Upper lobe of right lung (tissue), 1 donor: ENCODE data around the gene MBTPS1. TPM values are rescaled to one million over a fixed set of nuclear protein-coding genes. Genes with fewer than 3 reads are reported as not detected.
A peak's percentile ranks its signal among the peaks of the same experiment; 100 is the strongest.

Experiments used
- ATAC-seq: fragments of 200-7000 bp; cut with Tn5 transposase; one replicate; pipeline ENCODE4 v1.9.1; 2020; ENCODE audit warnings: mild to moderate bottlenecking, moderate library complexity
- DNase-seq: peaks from one replicate; pipeline ENCODE4 v3.0.0-alpha.2; 2020
- H3K27ac ChIP-seq: fragments of 200-600 bp; one replicate; pipeline ENCODE4 v1.8.0; 2022
- H3K27me3 ChIP-seq: fragments of 200-600 bp; one replicate; pipeline ENCODE4 v1.8.0; 2022; ENCODE audit warnings: mild to moderate bottlenecking
- H3K36me3 ChIP-seq: fragments of 200-600 bp; one replicate; pipeline ENCODE4 v1.8.0; 2022
- H3K4me1 ChIP-seq: fragments of 200-600 bp; one replicate; pipeline ENCODE4 v1.8.0; 2022
- H3K4me3 ChIP-seq: fragments of 200-600 bp; one replicate; pipeline ENCODE4 v1.8.0; 2022; ENCODE audit warnings: mild to moderate bottlenecking
- H3K9me3 ChIP-seq: fragments of 200-600 bp; one replicate; pipeline ENCODE4 v1.8.0; 2022
- CTCF ChIP-seq: fragments of 200-600 bp; IDR thresholded peaks from one replicate; pipeline ENCODE4 v1.8.0; 2022; ENCODE audit warnings: antibody characterized with exemption
- intact Hi-C: fragments of 100-400 bp; cut with DNase I; formaldehyde crosslinking; loops from one replicate; pipeline ENCODE4 v1.11.0; 2022
- total RNA-seq: library from RNA; stranded (reverse); fragmentation: NEBNext Ultra II Directional; extraction: Animal tissue kit (Norgen Biotek cat#: 25700); gene quantifications from one replicate; pipeline ENCODE4 v1.2.1, GENCODE V29; 2021
- donor health status: DM: no; HTN: yes; CAD: no; lungs with severe emphysema.

The MBTPS1 gene
- total RNA-seq, 1 donor from 2014 or later = 97.5 TPM

GRCh38 chr16:84045818-84046470, 70.8 kb downstream of the MBTPS1 start:
- DNase-seq = peak; percentile 54

GRCh38 chr16:84045001-84045817, 71.5 kb downstream of the MBTPS1 start:
- Histone ChIP-seq H3K9me3 (no peaks in the 10 kb centered on the region), H3K4me3 (no peak overlapping the region), H3K27ac (no peak overlapping the region), H3K4me1 (no peaks in the 10 kb centered on the region), H3K36me3 (peaks cover 15% of the 10 kb centered on the region), H3K27me3 (peaks cover 5% of the 10 kb centered on the region)
- no peak for ATAC-seq
- peak; percentile 59 for DNase-seq
- intact Hi-C loops = no loop called here
- TF ChIP-seq CTCF = no peak

More at GRCh38 chr16:84045818-84046470, 70.8 kb downstream of the MBTPS1 start:
- TF ChIP-seq CTCF = no peak
- Histone ChIP-seq H3K4me1 (no peaks in the 10 kb centered on the region), H3K27ac (no peak overlapping the region), H3K4me3 (no peak overlapping the region), H3K36me3 (peaks cover 17% of the 10 kb centered on the region), H3K9me3 (no peaks in the 10 kb centered on the region), H3K27me3 (peaks cover 5% of the 10 kb centered on the region)
- intact Hi-C loops = no loop called here
- no peak for ATAC-seq

GRCh38 chr16:84044118-84044488, 72.6 kb downstream of the MBTPS1 start:
- no peaks in the 10 kb centered on the region for H3K4me1 ChIP-seq
- intact Hi-C loops = no loop called here
- peak; percentile 25 for TF ChIP-seq CTCF
- H3K4me3 ChIP-seq = no peak overlapping the region
- no peak for DNase-seq
- ATAC-seq = no peak
- no peaks in the 10 kb centered on the region for H3K9me3 ChIP-seq
- H3K27me3 ChIP-seq = peaks cover 5% of the 10 kb centered on the region
- no peak overlapping the region for H3K27ac ChIP-seq
- peaks cover 6% of the 10 kb centered on the region for H3K36me3 ChIP-seq

- H3K9me3 ChIP-seq = no peaks in the 10 kb centered on the region
- no peak overlapping the region for H3K4me3 ChIP-seq
- no peaks in the 10 kb centered on the region for H3K4me1 ChIP-seq
- TF ChIP-seq CTCF = no peak
- no peak for ATAC-seq
- no peak overlapping the region for H3K27ac ChIP-seq
- peaks cover under 1% of the 10 kb centered on the region for H3K36me3 ChIP-seq
- DNase-seq = peak; percentile 21
- intact Hi-C loops = no loop called here
- peaks cover 5% of the 10 kb centered on the region for H3K27me3 ChIP-seq
These were observed 73.1 kb downstream of the MBTPS1 start for GRCh38 chr16:84043486-84044117.

- TF ChIP-seq CTCF = no peak
- H3K9me3 ChIP-seq = no peaks in the 10 kb centered on the region
- no peak overlapping the region for H3K4me3 ChIP-seq
- no peak overlapping the region for H3K27ac ChIP-seq
- peaks cover 5% of the 10 kb centered on the region for H3K27me3 ChIP-seq
- H3K36me3 ChIP-seq = no peaks in the 10 kb centered on the region
- ATAC-seq (peak; percentile 47), DNase-seq (no peak)
- H3K4me1 ChIP-seq = no peaks in the 10 kb centered on the region
- intact Hi-C loops = no loop called here
These were observed 73.8 kb downstream of the MBTPS1 start for GRCh38 chr16:84042879-84043485.
